Trophoblast cell (in vitro differentiated cells and primary cell): ENCODE results near the gene DCAF8.

Source experiments
- DNase-seq, 2 donors: peaks; one replicate each; pipeline ENCODE4 v3.0.0-alpha.2; 2016
- H2AFZ ChIP-seq: 2 replicates; pipeline ENCODE4 v1.6.1; 2013; ENCODE audit warnings: low read length, moderate library complexity, mild to moderate bottlenecking; ENCODE audit not compliant: insufficient read depth, poor library complexity
- H2AK5ac ChIP-seq: 2 replicates; pipeline ENCODE4 v1.6.1; 2013; ENCODE audit warnings: mild to moderate bottlenecking, low read length
- H2BK120ac ChIP-seq: 2 replicates; pipeline ENCODE4 v1.6.1; 2013; ENCODE audit warnings: low read length, mild to moderate bottlenecking, moderate library complexity; ENCODE audit not compliant: insufficient read depth, poor library complexity
- H2BK12ac ChIP-seq: 2 replicates; pipeline ENCODE4 v1.6.1; 2013; ENCODE audit warnings: mild to moderate bottlenecking, low read length, moderate library complexity
- H2BK5ac ChIP-seq: 2 replicates; pipeline ENCODE4 v1.6.1; 2013; ENCODE audit warnings: low read length, low read depth, moderate library complexity, mild to moderate bottlenecking; ENCODE audit not compliant: poor library complexity
- H3K14ac ChIP-seq: 2 replicates; pipeline ENCODE4 v1.6.1; 2013; ENCODE audit warnings: mild to moderate bottlenecking, low read length
- H3K18ac ChIP-seq: 2 replicates; pipeline ENCODE4 v1.6.1; 2013; ENCODE audit warnings: mild to moderate bottlenecking, low read length
- H3K23ac ChIP-seq: 2 replicates; pipeline ENCODE4 v1.6.1; 2013; ENCODE audit warnings: low read length
- H3K27ac ChIP-seq: 2 replicates; pipeline ENCODE4 v1.5.1; 2013; ENCODE audit warnings: low read depth, mild to moderate bottlenecking, inconsistent platforms, low read length, moderate library complexity
- H3K27me3 ChIP-seq: 2 replicates; pipeline ENCODE4 v1.6.1; 2013; ENCODE audit warnings: inconsistent platforms, mild to moderate bottlenecking, low read length, moderate library complexity; ENCODE audit not compliant: insufficient read depth
- H3K36me3 ChIP-seq, 2 experiments: 1 replicate in 1 of 2; 2 replicates in 1 of 2; pipeline ENCODE4 v1.6.1; 2013; ENCODE audit warnings: low read length in 2 of 2, mild to moderate bottlenecking in 2 of 2, moderate library complexity in 1 of 2; ENCODE audit not compliant: insufficient read depth in 2 of 2, control insufficient read depth in 1 of 2
- H3K4ac ChIP-seq: 2 replicates; pipeline ENCODE4 v1.6.1; 2013; ENCODE audit warnings: low read depth, mild to moderate bottlenecking, low read length, moderate library complexity
- H3K4me1 ChIP-seq, 2 experiments: 1 replicate in 1 of 2; 2 replicates in 1 of 2; pipeline ENCODE4 v1.6.1; 2013; ENCODE audit warnings: low read length in 2 of 2, mild to moderate bottlenecking in 2 of 2, moderate library complexity in 1 of 2; ENCODE audit not compliant: insufficient read depth in 2 of 2, control insufficient read depth in 1 of 2
- H3K4me2 ChIP-seq: 2 replicates; pipeline ENCODE4 v1.6.1; 2013; ENCODE audit warnings: inconsistent platforms, mild to moderate bottlenecking, low read length, moderate library complexity
- H3K4me3 ChIP-seq: 2 replicates; pipeline ENCODE4 v1.5.1; 2013; ENCODE audit warnings: mild to moderate bottlenecking, low read depth, low read length, inconsistent platforms
- H3K79me1 ChIP-seq: one replicate; pipeline ENCODE4 v1.6.1; 2013; ENCODE audit warnings: low read length
- H3K79me2 ChIP-seq: 2 replicates; pipeline ENCODE4 v1.6.1; 2013; ENCODE audit warnings: low read length, mild to moderate bottlenecking; ENCODE audit not compliant: control insufficient read depth, insufficient read depth, poor library complexity
- H3K9ac ChIP-seq: 2 replicates; pipeline ENCODE4 v1.6.1; 2013; ENCODE audit warnings: mild to moderate bottlenecking, low read length
- H3K9me3 ChIP-seq: 2 replicates; pipeline ENCODE4 v1.6.1; 2013; ENCODE audit warnings: low read depth, mild to moderate bottlenecking, control low read depth, inconsistent platforms, low read length; ENCODE audit not compliant: insufficient read depth
- H4K12ac ChIP-seq: 2 replicates; pipeline ENCODE4 v1.6.1; 2013; ENCODE audit warnings: low read depth, mild to moderate bottlenecking, low read length, moderate library complexity
- H4K8ac ChIP-seq: 2 replicates; pipeline ENCODE4 v1.6.1; 2013; ENCODE audit warnings: low read depth, mild to moderate bottlenecking, low read length, moderate library complexity
- H4K91ac ChIP-seq: one replicate; pipeline ENCODE4 v1.6.1; 2013; ENCODE audit warnings: low read depth, mild to moderate bottlenecking, low read length, moderate library complexity
- WGBS: extraction: QIAGEN DNeasy Blood & Tissue Kit; methylation state at CpG from one replicate; pipeline ENCODE4 v1.1.7; 2013; ENCODE audit warnings: missing lambda C conversion rate; ENCODE audit not compliant: insufficient read length, insufficient coverage; ENCODE audit errors: extremely low coverage; 5-methylcytosine and 5-hydroxymethylcytosine counted together

The DCAF8 gene

GRCh38 chr1:160271025-160271424, 8.7 kb upstream of the DCAF8 start:
- Histone ChIP-seq H3K9ac (peak overlapping the region; percentile 74), H3K27me3 (no peaks in the 10 kb centered on the region), H4K12ac (no peak overlapping the region), H4K8ac (no peak overlapping the region), H3K4me1 (no peaks in the 10 kb centered on the region), H3K36me3 (no peaks in the 10 kb centered on the region), H3K27ac (no peak overlapping the region), H3K23ac (no peak overlapping the region), H2BK5ac (no peak overlapping the region), H3K18ac (no peak overlapping the region), H2BK12ac (no peak overlapping the region), H3K4me3 (no peak overlapping the region), H2AFZ (no peak overlapping the region), H3K4me2 (no peak overlapping the region), H2AK5ac (no peak overlapping the region), H3K9me3 (no peaks in the 10 kb centered on the region), H3K4ac (no peak overlapping the region), H3K14ac (no peak overlapping the region), H4K91ac (no peak overlapping the region), H2BK120ac (no peak overlapping the region), H3K79me2 (no peaks in the 10 kb centered on the region), H3K79me1 (no peaks in the 10 kb centered on the region)
- no peak for DNase-seq
- WGBS: no CpG with 5 or more reads among the region's 1 CpG

- H4K8ac ChIP-seq: no peak overlapping the region
- H3K79me2 ChIP-seq: no peaks in the 10 kb centered on the region
- no peak overlapping the region for H3K4me3 ChIP-seq
- no peak overlapping the region for H3K27ac ChIP-seq
- no peak overlapping the region for H2BK5ac ChIP-seq
- no peak overlapping the region for H3K4ac ChIP-seq
- no peak overlapping the region for H3K9ac ChIP-seq
- no peak overlapping the region for H3K4me2 ChIP-seq
- peak; percentile 7 to 33 for DNase-seq
- WGBS: no CpG with 5 or more reads among the region's 10 CpGs
- H2AFZ ChIP-seq: no peak overlapping the region
- no peak overlapping the region for H4K12ac ChIP-seq
- no peak overlapping the region for H2BK12ac ChIP-seq
- H2BK120ac ChIP-seq: no peak overlapping the region
- H3K9me3 ChIP-seq: no peaks in the 10 kb centered on the region
- H4K91ac ChIP-seq: no peak overlapping the region
- H3K36me3 ChIP-seq: no peaks in the 10 kb centered on the region
- no peaks in the 10 kb centered on the region for H3K4me1 ChIP-seq
- H3K14ac ChIP-seq: no peak overlapping the region
- H3K18ac ChIP-seq: no peak overlapping the region
- H2AK5ac ChIP-seq: no peak overlapping the region
- H3K23ac ChIP-seq: no peak overlapping the region
- H3K79me1 ChIP-seq: peaks cover 4% of the 10 kb centered on the region
- no peaks in the 10 kb centered on the region for H3K27me3 ChIP-seq
Measured at GRCh38 chr1:160267284-160267991, 5.1 kb upstream of the DCAF8 start.

- WGBS: no CpG with 5 or more reads among the region's 4 CpGs
- Histone ChIP-seq H3K4me3 (no peak overlapping the region), H4K8ac (no peak overlapping the region), H2BK5ac (no peak overlapping the region), H3K4me1 (no peaks in the 10 kb centered on the region), H3K9me3 (no peaks in the 10 kb centered on the region), H3K27ac (no peak overlapping the region), H3K27me3 (no peaks in the 10 kb centered on the region), H2AK5ac (no peak overlapping the region), H3K23ac (no peak overlapping the region), H3K18ac (no peak overlapping the region), H2BK12ac (no peak overlapping the region), H4K91ac (no peak overlapping the region), H3K4me2 (no peak overlapping the region), H3K79me1 (peaks cover 9% of the 10 kb centered on the region), H4K12ac (no peak overlapping the region), H2BK120ac (no peak overlapping the region), H2AFZ (no peak overlapping the region), H3K4ac (no peak overlapping the region), H3K36me3 (no peaks in the 10 kb centered on the region), H3K14ac (no peak overlapping the region), H3K79me2 (peaks cover 6% of the 10 kb centered on the region), H3K9ac (no peak overlapping the region)
- DNase-seq: no peak
Measured at GRCh38 chr1:160264795-160265307, 2.5 kb upstream of the DCAF8 start.

- Histone ChIP-seq H2BK120ac (peak overlapping the region; percentile 40), H3K14ac (peak overlapping the region; percentile 92), H3K4me1 (no peaks in the 10 kb centered on the region), H3K79me1 (peaks cover 9% of the 10 kb centered on the region), H3K4me3 (peak overlapping the region; percentile 93), H3K27ac (peak overlapping the region; percentile 35), H4K91ac (peak overlapping the region; percentile 78), H3K4me2 (peak overlapping the region; percentile 53), H3K79me2 (peaks cover 6% of the 10 kb centered on the region), H3K9ac (peak overlapping the region; percentile 26), H2BK5ac (peak overlapping the region; percentile 66), H3K23ac (no peak overlapping the region), H3K9me3 (no peaks in the 10 kb centered on the region), H3K18ac (peak overlapping the region; percentile 70), H2AK5ac (no peak overlapping the region), H3K27me3 (no peaks in the 10 kb centered on the region), H2BK12ac (no peak overlapping the region), H4K12ac (no peak overlapping the region), H2AFZ (peak overlapping the region; percentile 71), H3K4ac (no peak overlapping the region), H4K8ac (peak overlapping the region; percentile 91), H3K36me3 (no peaks in the 10 kb centered on the region)
- no CpG with 5 or more reads among the region's 8 CpGs for WGBS
- peak; percentile 68 to 72 for DNase-seq
Measured at GRCh38 chr1:160261556-160261892, 825 bp downstream of the DCAF8 start.
